ENCODE data around the gene ARID5B.

ARID5B gene

GRCh38 chr10:62052276-62052675, 150.8 kb downstream of the ARID5B start:
- peaks cover 0 to 15% of the 10 kb centered on the region in 2 experiments; a peak in 1 of 3 replicates for H3K36me3 ChIP-seq (ENCODE audit: control insufficient read depth in 2 of 2, insufficient read depth in 1 of 2, low read length in 2 of 2)
- H3K27ac ChIP-seq (ENCODE audit: extremely low read depth, low read depth, low read length): no peak overlapping the region
- TF ChIP-seq ZNF658 (tag by site-specific recombination; IDR thresholded peaks at IDR 0.05) (no peak), KLF17 (tag by site-specific recombination; IDR thresholded peaks at IDR 0.05) (no peak), RBAK (tag by site-specific recombination; IDR thresholded peaks at IDR 0.05) (no peak), PRDM1 (tag by site-specific recombination; IDR thresholded peaks at IDR 0.05) (no peak)
- H3K4me3 ChIP-seq (ENCODE audit: low read depth, low read length): no peak overlapping the region
- POLR2A ChIA-PET: no interaction called here
- no peaks in the 10 kb centered on the region for H3K9me3 ChIP-seq (ENCODE audit: control insufficient read depth, insufficient read depth, low read depth, low read length)
- H3K4me1 ChIP-seq (ENCODE audit: control insufficient read depth, insufficient read depth, low read length): peaks cover 25% of the 10 kb centered on the region
- CTCF ChIA-PET: no interaction called here

GRCh38 chr10:62053860-62054259, 152.4 kb downstream of the ARID5B start:
- Histone ChIP-seq H3K4me3 (ENCODE audit: low read depth, low read length) (no peak overlapping the region), H3K27ac (ENCODE audit: extremely low read depth, low read depth, low read length) (no peak overlapping the region), H3K36me3 (ENCODE audit: control insufficient read depth in 2 of 2, insufficient read depth in 1 of 2, low read length in 2 of 2) (peaks cover 0 to 19% of the 10 kb centered on the region in 2 experiments; a peak in 1 of 3 replicates), H3K4me1 (ENCODE audit: control insufficient read depth, insufficient read depth, low read length) (peaks cover 11% of the 10 kb centered on the region), H3K9me3 (ENCODE audit: control insufficient read depth, insufficient read depth, low read depth, low read length) (no peaks in the 10 kb centered on the region)
- CTCF ChIA-PET: interaction anchor here (1.3 to 1.4 kb wide), 3 partner anchors 11 to 191 kb away, joined by 3 to 4 read pairs (median 4); no protein-coding TSS in a partner anchor
- peak; percentile 83 for TF ChIP-seq SCRT2 (tag by site-specific recombination; IDR thresholded peaks at IDR 0.05)
- no peak for TF ChIP-seq ZNF341 (tag by site-specific recombination; IDR thresholded peaks at IDR 0.05; ENCODE audit: low read depth)
- no peak for TF ChIP-seq ZNF37A (tag by site-specific recombination; IDR thresholded peaks at IDR 0.05)
- no peak for TF ChIP-seq MYNN (tag by site-specific recombination; IDR thresholded peaks at IDR 0.05; ENCODE audit: borderline replicate concordance)
- no peak for TF ChIP-seq ZNF747 (tag by site-specific recombination; IDR thresholded peaks at IDR 0.05)
- POLR2A ChIA-PET: interaction anchor here (0.5 to 1.0 kb wide), 2 partner anchors 41 to 216 kb away, joined by 3 to 4 read pairs; no protein-coding TSS in a partner anchor

- H3K4me3 ChIP-seq (ENCODE audit: low read depth, low read length): no peak overlapping the region
- H3K27ac ChIP-seq (ENCODE audit: extremely low read depth, low read depth, low read length): no peak overlapping the region
- ChIA-PET CTCF (interaction anchor here (1.3 kb wide), 2 partner anchors 11 to 15 kb away, joined by 3 to 4 read pairs; no protein-coding TSS in a partner anchor), POLR2A (interaction anchor here (1.0 kb wide), 1 partner anchor 40 kb away, joined by 3 read pairs; no protein-coding TSS in a partner anchor)
- peaks cover 10% of the 10 kb centered on the region for H3K4me1 ChIP-seq (ENCODE audit: control insufficient read depth, insufficient read depth, low read length)
- peaks cover 0 to 19% of the 10 kb centered on the region in 2 experiments; a peak in 1 of 3 replicates for H3K36me3 ChIP-seq (ENCODE audit: control insufficient read depth in 2 of 2, insufficient read depth in 1 of 2, low read length in 2 of 2)
- H3K9me3 ChIP-seq (ENCODE audit: control insufficient read depth, insufficient read depth, low read depth, low read length): no peaks in the 10 kb centered on the region
- TF ChIP-seq ZIC2 (tag by site-specific recombination; IDR thresholded peaks at IDR 0.05) (peak; percentile 42), ZNF747 (tag by site-specific recombination; IDR thresholded peaks at IDR 0.05) (no peak), ZFP41 (tag by site-specific recombination; IDR thresholded peaks at IDR 0.05; ENCODE audit: borderline replicate concordance) (no peak)
Measured at GRCh38 chr10:62054408-62054807, 152.9 kb downstream of the ARID5B start.

- H3K9me3 ChIP-seq (ENCODE audit: control insufficient read depth, insufficient read depth, low read depth, low read length): no peaks in the 10 kb centered on the region
- H3K36me3 ChIP-seq (ENCODE audit: control insufficient read depth in 2 of 2, insufficient read depth in 1 of 2, low read length in 2 of 2): peaks cover 0 to 19% of the 10 kb centered on the region in 2 experiments; a peak in 1 of 3 replicates
- ChIA-PET POLR2A (interaction anchor here (1.0 kb wide), 1 partner anchor 40 kb away, joined by 3 read pairs; no protein-coding TSS in a partner anchor), CTCF (interaction anchor here (1.3 kb wide), 1 partner anchor 16 kb away, joined by 4 read pairs; no protein-coding TSS in a partner anchor)
- H3K4me1 ChIP-seq (ENCODE audit: control insufficient read depth, insufficient read depth, low read length): peaks cover 6% of the 10 kb centered on the region
- no peak overlapping the region for H3K4me3 ChIP-seq (ENCODE audit: low read depth, low read length)
- H3K27ac ChIP-seq (ENCODE audit: extremely low read depth, low read depth, low read length): no peak overlapping the region
- no peak for TF ChIP-seq ZNF518A (tag by site-specific recombination; conservative IDR thresholded peaks at IDR 0.05; ENCODE audit: low read depth)
- no peak for TF ChIP-seq ZNF670 (tag by site-specific recombination; IDR thresholded peaks at IDR 0.05; ENCODE audit: low read depth)
- TF ChIP-seq ZNF639 (tag by site-specific recombination; IDR thresholded peaks at IDR 0.05): no peak
- TF ChIP-seq MEIS1 (CRISPR knock-in tag; IDR thresholded peaks at IDR 0.05; ENCODE audit: borderline replicate concordance): no peak
Measured at GRCh38 chr10:62054830-62055229, 153.3 kb downstream of the ARID5B start.

Measured in HEK293 (cell line).